Measurements from ENCODE around the gene LIG4.

The LIG4 gene

DNA sequence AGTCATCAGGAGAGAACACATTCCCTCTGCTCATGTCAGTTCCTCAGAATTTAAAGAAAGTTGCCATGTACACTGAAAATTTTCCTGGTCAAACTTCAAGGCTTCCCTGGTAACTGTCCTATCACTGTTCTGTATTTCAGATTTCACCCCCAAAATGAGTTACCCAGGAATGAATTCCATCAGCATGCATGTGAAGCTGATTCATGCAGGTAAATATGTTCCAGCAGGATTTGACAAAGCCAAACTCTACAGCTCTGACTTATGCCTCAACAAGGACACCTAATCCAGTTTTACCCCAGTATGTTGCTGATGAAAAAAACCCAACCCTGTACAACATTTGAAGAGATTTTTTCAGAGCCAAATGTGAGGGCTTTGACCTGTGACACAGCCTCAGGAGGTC lies 21.5 kb downstream of the LIG4 start:
- no peak for DNase-seq

DNA sequence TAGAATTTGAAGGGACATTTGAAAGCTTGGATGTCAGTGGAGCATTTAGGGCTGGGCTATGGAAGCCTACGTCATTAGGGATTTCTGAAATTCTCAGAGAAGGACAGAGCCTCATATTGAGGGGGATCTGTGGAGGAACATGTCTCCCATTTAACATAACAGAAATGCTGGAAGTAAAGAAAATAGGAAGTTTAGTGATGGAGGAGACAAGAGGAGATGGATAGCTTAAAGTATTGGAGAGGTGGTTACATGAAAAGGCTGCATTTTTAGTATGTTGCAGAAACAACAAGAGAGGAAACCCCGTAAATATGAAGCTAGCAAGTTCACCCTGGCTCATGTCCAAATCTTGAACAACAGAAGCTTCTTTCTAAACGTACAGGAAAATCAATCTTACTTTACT lies 24.4 kb downstream of the LIG4 start:
- no peak for DNase-seq

DNA sequence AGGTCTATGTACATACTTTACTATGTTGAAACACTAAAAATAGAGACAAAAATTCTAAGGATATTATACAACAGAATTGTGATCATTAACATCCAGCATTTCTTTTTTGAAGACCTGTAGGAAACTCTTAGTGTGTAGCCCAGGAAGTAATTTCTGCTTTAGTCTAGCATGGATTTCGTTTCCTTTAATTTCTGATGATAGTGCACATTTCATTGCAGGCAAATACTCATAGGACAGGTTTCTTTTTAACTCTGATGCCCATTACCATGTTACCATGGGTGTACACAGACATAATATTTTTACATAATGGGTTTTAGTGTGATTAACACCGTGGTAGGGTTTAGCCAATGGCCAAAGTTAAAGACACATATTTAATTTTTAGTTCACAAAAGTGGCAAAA lies 27.1 kb downstream of the LIG4 start:
- no peak for DNase-seq

DNA sequence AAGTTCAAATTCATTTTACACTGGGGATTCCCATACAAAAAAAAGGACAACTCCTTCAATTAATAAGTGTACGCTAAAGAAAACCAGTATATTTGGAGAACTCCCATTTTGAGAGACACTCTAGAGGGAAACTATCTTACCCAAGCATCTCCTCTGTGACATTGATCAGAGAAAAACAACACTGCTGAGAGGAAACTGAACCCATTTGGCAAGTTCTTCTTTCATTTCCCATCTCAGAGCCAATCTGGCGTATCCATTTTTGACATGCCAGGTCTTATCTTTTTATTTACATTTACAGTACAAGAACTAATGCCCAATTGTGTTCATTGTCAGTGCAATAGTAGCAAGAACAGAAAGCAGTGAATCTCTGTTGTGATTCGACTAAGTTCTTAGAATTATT lies 30.1 kb downstream of the LIG4 start:
- no peak for DNase-seq

DNA sequence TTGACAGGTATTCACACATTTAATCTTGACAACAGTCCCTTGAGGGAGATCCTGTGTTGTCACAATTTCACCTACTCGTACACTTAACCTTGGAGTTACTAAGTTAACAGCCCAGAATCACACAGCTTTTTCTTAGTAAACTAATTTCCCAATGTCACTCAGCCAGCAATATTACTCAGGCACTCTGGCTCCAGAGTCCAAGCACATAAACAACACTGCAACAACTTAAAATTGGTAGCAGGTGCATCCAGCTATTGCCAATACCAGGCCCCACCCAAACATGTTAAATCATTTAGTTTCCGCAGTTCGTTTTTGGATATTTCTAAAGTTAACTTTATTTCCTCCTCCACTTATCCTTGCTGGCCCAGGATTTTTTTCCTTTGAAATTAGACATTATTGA lies 32.7 kb downstream of the LIG4 start:
- DNase-seq: no peak

DNA sequence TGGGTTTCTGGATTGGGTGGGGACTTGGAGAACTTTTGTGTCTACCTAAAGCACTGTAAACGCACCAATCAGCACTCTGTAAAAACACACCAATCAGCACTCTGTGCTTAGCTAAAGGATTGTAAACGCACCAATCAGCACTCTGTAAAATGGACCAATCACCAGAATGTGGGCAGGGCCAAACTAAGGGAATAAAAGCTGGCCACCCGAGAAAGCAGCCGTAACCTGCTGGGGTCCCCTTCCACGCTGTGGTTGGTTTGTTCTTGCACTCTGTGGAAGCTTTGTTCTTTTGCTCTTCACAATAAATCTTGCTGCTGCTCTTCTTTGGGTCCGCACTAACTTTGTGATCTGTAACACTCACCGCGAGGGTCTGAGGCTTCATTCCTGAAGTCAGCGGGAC lies 37.3 kb downstream of the LIG4 start:
- no peak for DNase-seq

DNA sequence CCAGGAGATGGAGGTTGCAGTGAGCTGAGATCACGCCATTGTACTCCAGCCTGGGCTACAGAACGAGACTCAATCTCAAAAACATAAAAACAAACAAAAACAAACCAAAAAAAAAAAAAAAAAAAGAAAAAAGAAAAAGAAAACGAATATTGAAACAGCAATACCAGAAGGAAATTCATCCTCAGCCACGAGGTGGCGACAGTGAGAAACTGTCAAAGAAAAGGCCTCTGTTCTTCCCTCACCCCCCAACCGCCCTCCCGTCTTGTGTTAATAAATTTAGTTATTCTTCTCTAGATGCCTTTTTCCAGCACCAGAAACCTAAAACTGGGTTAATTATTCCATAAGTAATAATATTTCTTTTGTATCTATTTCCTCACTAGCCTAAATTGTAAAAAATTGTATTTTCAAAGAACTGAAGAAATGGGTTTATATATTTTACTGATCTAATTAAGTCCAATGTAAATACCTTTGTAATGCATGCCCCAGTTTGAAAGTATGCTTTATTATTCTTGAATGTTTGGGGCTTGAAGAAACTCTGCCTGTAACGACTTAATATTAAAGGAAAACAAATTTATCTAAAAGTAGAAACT lies 38.6 kb downstream of the LIG4 start:
- DNase-seq: no peak

DNA sequence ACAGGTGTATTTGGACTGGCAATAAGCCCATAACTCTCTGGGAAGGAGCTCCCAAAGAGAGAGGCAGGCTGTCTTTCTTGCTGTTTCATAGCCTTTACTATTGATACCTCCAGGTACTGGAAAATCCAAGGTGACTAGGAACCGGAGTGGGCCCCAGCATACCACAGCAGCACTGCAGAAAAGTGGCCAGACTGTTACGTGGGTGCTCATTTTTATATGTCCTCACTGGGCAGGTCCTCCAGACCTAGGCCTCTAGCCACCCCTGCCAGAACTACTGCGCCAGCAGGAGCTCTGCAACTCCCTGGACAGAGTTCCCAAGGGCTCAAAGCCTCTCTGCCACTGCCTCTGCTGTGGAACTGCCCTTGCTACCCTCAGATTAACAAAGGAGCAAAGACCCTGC lies 46.4 kb downstream of the LIG4 start:
- DNase-seq: no peak

DNA sequence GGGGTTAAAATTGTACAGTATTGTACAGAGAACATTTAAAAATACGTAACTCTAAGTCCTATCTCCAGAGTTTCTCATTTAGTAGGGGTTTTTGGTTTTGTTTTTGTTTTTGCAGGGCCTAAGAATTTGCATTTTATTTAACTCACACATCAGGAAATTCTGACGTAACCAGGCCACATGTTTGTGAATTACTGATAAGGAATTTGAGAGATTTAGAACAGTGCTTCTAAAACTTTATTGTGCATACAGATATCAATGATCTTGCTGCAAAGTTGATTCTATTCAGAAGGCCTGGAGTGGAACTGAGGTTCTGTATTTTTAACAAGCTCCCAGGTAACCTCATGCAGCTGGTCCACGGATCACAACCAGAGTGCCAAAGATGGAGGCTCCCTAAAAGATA lies 49.3 kb downstream of the LIG4 start:
- no peak for DNase-seq

DNA sequence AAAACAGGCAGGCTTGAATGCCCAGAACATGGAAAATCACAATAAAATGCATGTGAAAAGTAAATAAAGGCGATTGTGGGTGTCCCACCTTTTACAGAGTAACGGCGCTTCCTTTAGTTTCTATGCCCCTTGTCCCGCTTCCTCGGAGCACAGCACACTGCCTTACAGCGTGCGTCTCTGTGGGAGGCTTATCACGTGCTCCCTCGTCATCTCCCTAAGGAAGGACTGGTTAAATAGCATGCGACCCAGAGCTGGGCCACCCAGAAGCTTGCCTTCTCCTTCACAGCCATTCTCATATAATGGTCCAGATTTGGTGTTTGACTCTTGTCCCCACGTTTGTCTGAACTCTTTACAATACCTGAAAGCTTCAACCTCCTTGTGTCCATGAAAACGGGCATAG lies 56.6 kb downstream of the LIG4 start:
- DNase-seq: no peak
